Astrocyte of the hippocampus (primary cell): ENCODE results near the gene FIS1.

Experiments
- DNase-seq: peaks from one replicate; pipeline ENCODE4 v3.0.0; 2011; ENCODE audit warnings: low read depth, low spot score

FIS1 gene

DNA sequence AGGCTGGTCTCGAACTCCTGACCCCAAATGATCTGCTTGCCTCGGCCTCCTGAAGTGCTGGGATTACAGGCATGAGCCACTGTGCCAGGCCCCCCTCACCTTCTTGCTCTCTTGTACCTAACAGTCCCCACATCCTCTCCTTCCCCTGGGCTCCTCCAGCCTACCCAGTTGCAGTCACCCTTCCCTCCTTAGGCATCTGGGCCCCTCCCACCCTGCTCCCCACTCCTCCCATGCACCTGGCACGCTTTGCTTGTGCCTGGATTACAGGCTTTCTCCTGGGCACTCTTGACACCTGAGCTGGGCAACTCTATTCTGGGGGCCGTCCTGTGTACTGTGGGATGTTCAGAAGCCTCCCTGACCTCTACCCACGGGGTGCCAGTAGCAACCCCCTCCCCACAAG is 10.2 kb downstream of the FIS1 start:
- no peak for DNase-seq

- DNase-seq = no peak
These were observed 10.9 kb downstream of the FIS1 start for GRCh38 chr7:101233907-101234547.

DNA sequence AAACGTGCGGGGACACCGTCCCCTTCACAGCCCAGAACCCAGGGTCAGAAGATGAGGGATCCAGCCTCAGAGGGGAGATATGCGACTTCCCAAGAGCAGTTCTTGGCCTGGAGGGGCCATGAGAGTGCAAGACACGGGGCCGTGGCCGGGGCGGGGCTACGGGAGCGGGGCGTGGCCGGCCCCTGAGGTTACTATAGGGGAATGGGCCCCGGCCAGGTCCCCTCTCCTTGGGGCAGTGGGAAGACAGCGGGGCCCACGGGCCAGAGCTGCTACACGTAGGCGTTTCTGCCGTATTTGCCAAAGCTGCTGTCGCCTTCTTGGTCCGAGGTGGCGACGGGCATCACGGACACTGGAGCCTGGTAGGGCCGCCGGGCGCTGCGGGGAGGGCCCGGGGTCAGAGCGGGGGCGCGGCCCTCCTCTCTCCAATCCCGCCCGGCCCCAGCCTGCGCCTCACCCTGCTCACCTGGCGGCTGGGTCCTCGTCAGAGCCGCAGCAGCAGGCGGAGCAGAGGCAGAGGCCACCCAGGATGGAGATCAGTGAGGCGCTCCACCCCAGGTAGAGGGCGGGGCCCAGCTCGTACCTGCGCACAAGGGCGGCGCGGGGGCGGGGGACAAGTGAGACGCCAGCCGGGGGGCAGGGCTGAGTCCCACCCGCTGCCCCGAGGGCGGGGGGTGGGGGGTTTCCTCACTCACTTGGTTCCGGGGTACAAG is 12.6 kb downstream of the FIS1 start:
- DNase-seq = peak; percentile 24

DNA sequence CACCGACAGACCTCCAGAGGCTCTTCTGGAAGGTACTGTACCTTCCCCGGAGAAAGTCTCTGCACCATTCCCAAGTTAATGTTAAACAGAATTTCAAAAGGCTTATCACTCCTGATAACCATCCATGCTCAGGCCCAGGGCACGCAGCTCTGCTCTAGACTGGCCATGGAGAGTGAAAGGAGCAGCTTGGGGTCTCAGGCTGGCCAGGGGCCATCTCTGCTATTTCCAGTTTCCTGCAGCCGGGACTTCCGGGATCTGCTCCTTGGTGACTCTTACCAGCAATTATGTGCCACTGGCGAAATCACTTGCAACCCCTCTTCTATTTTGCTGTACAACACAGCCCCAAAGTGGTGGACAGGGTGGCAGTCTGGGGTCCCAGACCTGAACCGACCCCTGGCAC is 13.2 kb downstream of the FIS1 start:
- DNase-seq = no peak

GRCh38 chr7:101226721-101227120 is 18.2 kb downstream of the FIS1 start:
- no peak for DNase-seq

GRCh38 chr7:101225650-101226049 is 19.2 kb downstream of the FIS1 start:
- no peak for DNase-seq

GRCh38 chr7:101223528-101223927 is 21.4 kb downstream of the FIS1 start:
- no peak for DNase-seq

- DNase-seq = no peak
These were observed 22.5 kb downstream of the FIS1 start for GRCh38 chr7:101222275-101222830.

DNA sequence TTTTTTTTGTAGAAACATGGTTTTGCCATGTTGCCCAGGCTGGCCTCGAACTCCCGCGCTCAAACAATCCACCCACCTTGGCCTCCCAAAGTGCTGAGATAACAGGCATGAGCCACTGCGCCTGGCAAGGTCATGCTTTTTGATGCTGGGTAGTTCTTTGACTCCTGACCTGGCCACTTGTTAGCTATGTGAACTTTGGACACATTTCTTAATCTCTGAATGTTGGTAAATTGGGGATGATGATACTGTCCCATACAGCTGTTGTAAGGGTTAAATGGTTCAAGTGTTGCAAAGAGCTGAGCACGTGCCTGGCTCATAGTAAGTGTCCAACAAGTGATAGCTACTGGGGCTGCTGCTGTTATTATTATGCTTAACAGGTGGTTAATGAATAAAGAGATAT is 24.6 kb downstream of the FIS1 start:
- DNase-seq = no peak

DNA sequence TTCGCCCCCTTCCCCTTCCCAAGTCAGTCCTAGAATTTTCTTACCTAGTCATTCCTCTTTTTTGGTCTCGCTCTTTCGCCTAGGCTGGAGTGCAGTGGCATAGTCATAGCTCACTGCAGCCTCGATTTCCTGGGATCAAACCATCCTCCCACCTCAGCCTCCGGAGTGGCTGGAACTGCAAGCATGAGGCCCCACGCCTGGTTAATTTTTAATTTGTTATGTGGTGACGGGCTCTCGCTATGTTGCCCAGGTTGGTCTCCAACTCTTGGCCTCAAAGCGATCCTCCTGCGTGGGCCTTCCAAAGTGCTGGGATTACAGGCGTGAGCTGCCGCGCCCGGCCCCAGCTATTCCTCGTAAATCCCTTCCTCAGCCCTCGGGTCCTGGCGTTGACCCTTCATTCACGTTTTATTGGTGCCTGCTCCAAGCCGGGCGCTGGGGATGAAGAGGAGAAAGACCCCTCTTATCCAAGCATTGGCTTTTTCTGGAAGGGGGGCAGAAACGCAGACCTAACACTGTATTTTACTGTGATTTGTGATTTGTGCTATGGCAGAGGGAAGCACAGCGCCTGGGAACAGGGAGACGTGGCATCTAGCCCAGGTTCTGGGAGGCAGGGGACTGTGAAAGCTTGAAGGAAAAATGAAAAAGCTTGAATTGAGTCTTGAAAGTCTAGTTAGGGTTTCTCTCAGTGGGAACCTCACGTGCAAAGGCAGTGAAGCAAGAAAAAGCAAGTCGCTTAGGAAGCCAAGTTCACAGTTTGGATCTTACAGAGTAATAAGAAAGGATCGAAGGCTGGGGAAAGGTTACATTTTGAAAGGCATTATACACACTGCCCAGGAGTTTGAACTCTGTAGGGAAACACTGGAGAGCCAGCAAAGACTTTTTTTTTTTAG is 26.4 kb downstream of the FIS1 start:
- DNase-seq = peak; percentile 40

- DNase-seq = peak; percentile 99
These were observed 27.3 kb downstream of the FIS1 start, which contains the start of the genes PLOD3 and ZNHIT1 for GRCh38 chr7:101217388-101218235. Gene PLOD3 (minus strand): TSS chr7:101217581. CDS start chr7:101217274, 307 bp downstream. Gene ZNHIT1 (plus strand): TSS chr7:101218165. CDS start chr7:101218196, 31 bp downstream.

DNA sequence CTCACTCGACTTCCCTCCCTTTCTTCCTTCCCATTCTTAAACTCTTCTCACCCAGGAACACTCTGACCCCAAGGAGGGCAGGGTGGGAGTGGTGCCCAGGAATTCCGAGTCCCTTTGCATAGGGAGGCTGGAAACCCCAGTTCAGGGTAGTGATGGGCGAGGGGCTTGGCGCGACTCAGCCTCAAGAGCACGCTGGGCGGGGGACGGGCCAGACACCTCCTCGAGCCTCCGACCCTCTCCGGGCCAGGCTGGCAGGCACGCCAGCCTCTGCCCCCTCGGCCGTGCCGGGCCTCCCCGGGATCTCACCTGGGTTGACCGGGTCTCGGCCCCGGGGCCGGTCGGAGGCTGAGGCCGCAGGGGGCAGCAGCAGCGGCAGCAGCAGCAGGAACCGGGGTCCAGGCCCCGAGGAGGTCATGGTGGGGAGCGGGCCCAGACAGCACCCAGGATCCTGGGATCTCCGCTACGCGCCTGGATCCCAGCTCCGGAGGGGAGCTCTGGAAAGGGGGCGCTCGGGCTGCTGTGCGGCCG is 28.0 kb downstream of the FIS1 start:
- peak; percentile 46 for DNase-seq

DNA sequence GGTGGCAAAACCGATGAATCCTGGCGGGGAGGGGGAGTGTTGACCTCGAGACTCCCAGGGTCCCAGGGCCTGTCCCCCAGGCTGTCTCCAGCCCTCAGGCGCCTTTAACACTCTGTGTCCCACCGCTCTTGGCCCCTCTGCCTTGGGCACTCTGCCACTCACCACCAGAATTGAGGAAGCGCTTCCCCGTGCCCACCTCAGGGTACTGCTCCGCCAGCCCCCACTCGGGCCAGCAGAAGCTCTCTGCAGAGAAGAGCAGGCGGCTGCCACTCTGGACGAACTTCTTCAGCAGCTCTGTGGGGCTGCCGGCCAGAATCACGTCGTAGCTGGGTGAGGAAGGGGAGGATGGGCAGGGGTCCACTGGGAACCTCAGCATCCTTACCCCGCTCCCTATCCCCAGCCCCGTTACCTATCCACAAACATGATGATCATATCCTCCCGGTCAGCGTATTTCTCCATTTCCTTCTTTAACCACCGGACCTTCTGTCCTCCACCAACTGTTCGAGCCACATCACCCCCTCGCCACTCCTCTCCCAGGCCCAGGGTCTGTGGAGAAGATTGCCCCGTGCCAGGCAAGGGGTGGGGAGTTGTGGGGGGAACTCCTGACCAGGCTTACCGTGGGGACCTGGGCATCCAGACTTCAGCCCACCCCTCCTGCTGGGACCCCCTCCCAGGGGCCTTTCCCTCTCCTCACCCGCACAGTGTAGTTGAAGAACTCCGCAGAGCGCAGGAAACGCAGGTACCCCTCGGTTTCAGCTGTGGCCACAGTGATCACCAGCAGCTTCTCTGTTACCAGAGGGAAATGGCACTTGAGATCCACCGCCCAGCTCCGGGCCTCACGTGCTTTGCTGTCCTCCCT is 28.7 kb downstream of the FIS1 start:
- DNase-seq = no peak

DNA sequence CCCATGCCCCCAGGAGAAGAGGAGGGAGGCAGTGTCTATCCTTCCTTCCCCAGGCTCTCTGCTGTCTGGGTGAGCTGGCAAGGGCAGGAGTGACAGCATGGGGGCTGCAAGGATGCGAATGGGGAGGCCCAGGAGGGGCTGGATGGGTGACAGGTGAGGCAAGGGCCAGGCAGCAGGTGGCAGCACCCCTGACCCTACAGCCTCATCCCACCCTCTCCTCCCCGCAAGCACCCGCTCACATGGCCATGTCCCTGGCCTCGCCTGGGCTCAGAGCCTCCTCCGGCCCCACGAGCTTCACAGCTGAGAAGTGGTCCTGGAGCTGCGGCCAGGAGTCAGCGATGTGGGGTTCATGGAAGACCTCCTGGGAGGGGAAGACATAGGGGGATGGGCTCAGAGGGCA is 32.9 kb downstream of the FIS1 start:
- DNase-seq = no peak

GRCh38 chr7:101211501-101211900 is 33.4 kb downstream of the FIS1 start:
- DNase-seq = no peak

DNA sequence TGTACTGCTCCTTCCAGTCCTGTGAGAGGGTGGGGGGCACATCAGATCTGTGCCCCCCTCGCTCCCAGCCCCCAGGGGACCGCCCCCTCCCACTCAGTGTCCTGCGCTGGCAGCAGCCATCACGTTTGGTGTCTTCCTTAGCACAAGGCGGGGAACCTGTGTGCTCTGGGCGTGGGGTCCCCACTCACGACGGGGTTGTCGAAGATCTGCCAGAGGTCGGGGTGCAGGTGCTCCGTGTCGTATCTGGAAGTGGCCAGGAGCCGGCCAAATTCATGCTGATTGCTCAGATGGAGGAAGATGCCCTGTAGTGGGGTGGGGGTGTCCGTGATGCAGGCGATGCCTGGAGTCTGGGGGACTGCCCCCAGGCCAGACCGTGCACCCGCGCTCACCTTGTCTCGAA is 34.7 kb downstream of the FIS1 start:
- no peak for DNase-seq

- no peak for DNase-seq
These were observed 36.1 kb downstream of the FIS1 start for GRCh38 chr7:101208794-101209193.

DNA sequence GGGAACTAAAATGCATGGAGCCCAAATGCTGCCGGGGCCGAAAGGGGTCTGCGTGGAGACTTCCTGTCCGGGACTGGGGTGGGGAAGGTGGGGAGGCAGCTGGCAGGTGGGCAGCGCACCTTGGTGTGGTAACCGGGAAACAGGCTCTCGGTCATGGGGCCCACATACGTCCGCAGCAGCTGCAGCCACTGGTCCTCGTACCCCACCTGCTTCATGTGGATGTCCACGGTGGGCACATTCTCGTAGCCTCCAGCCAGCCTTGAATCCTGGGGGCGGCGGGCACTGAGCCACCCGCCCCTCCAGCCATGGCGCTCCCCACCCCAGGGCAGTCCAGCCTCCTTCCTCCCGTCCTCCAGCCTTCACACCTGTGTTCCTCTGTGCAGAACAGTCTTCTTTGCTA is 37.4 kb downstream of the FIS1 start:
- DNase-seq = no peak

DNA sequence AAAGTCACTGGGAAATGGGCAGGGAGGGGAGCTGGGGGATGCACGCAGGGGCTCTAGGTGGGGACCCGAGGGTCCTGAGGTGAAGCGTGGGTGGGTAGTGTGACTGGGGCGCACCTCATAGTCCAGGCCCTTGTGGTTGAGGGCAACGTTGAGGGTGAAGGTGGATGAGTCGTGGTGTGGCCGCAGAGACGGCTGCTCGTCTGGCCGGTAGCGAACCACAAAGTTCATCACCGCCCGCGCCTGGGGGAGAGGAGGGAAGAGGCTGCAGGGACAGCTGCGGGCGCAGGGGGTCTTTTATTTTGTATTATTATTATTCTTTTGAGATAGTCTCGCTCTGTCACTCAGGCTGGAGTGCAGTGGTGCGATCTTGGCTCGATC is 38.2 kb downstream of the FIS1 start:
- no peak for DNase-seq
